Measurements from ENCODE around the gene GNG3.
A peak's percentile ranks its signal among the peaks of the same experiment; 100 is the strongest.
"Not testable (repeated sequence)": the region's sequence is repeated elsewhere in the genome, so short reads cannot be mapped to it uniquely, and the experiment has no call there.

The GNG3 gene

DNA sequence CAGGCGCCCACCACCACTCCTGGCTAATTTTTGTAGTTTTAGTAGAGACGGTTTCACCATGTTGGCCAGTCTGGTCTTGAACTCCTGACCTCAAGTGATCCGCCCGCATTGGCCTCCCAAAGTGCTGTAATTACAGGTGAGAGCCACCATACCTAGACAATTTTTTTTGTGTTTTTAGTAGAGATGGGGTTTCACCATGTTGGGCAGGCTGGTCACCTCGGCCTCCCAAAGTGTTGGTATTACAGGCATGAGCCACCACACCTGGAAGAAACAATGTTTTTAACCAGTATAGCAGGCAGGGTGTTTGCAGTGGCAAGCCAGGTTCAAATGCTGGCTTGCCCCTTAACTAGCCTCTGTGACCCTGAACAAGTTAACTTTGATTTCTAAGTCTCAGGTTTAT is 42.5 kb downstream of the GNG3 start:
- not testable (repeated sequence) for DNase-seq; H3K27ac Mint-ChIP-seq; H3K4me3 Mint-ChIP-seq; H3K9me3 Mint-ChIP-seq; H3K27me3 Mint-ChIP-seq; ATAC-seq (replicated peaks)
- Mint-ChIP-seq H3K36me3 (peaks cover 10 to 20% of the 10 kb centered on the region in 2 donors), H3K4me1 (peaks cover 15 to 24% of the 10 kb centered on the region in 2 donors)

GRCh38 chr11:62752177-62752785 is 44.8 kb downstream of the GNG3 start:
- H3K4me1 Mint-ChIP-seq: peaks cover 15 to 32% of the 10 kb centered on the region in 2 donors
- H3K4me3 Mint-ChIP-seq: peak overlapping the region; percentile 25 to 98
- DNase-seq (no peak), ATAC-seq (replicated peaks) (no peak)
- H3K27ac Mint-ChIP-seq: no peak overlapping the region
- peaks cover 10 to 20% of the 10 kb centered on the region in 2 donors for H3K36me3 Mint-ChIP-seq
- no peaks in the 10 kb centered on the region for H3K9me3 Mint-ChIP-seq
- H3K27me3 Mint-ChIP-seq: no peaks in the 10 kb centered on the region

- Mint-ChIP-seq H3K27me3 (no peaks in the 10 kb centered on the region), H3K9me3 (no peaks in the 10 kb centered on the region), H3K27ac (peak overlapping the region; percentile 99), H3K4me1 (peaks cover 15 to 32% of the 10 kb centered on the region in 2 donors), H3K36me3 (peaks cover 10 to 20% of the 10 kb centered on the region in 2 donors), H3K4me3 (peak overlapping the region; percentile 98)
- no peak for DNase-seq
- ATAC-seq (replicated peaks): no peak
Observed at GRCh38 chr11:62752994-62753735, 45.7 kb downstream of the GNG3 start.

GRCh38 chr11:62753736-62754603 is 46.5 kb downstream of the GNG3 start, which contains the start of gene ZBTB3:
Gene ZBTB3, minus strand, starts transcription at chr11:62754160. Its CDS starts 496 bp downstream, at chr11:62753664.
- no peaks in the 10 kb centered on the region for H3K27me3 Mint-ChIP-seq
- DNase-seq (peak; percentile 98), ATAC-seq (replicated peaks) (peak; percentile 96 to 98)
- no peaks in the 10 kb centered on the region for H3K9me3 Mint-ChIP-seq
- peaks cover 12 to 27% of the 10 kb centered on the region in 2 donors for H3K4me1 Mint-ChIP-seq
- H3K27ac Mint-ChIP-seq: peak within 1 kb of the TSS; percentile 99
- H3K36me3 Mint-ChIP-seq: peaks cover 7 to 16% of the 10 kb centered on the region in 2 donors
- peak within 1 kb of the TSS; percentile 98 for H3K4me3 Mint-ChIP-seq

DNA sequence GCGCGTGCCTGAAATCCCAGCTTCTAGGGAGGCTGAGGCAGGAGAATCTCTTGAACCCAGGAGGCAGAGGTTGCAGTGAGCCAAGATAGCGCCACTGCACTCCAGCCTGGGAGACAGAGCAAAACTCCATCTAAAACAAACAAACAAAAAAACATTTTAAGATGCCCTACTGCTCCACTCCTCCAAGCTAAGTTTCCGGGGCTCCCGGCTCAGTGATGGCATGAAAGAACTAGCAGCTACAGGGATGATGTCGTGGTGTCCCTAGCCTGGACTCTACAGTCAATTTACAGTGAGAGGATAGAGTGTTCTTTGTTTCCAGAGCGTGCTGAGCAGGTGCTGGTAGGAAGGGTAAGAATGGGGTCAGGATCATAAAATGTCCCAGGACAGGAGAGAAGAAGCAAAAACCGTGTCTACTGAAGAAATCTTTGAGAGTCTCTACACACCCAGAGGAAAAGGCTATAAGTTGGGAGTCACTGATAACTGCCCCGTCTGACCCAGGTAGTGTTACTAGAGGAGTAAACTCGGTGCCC is 47.7 kb downstream of the GNG3 start:
- H3K4me1 Mint-ChIP-seq: peaks cover 10 to 19% of the 10 kb centered on the region in 2 donors
- H3K27me3 Mint-ChIP-seq: no peaks in the 10 kb centered on the region
- peak overlapping the region; percentile 51 to 98 for H3K4me3 Mint-ChIP-seq
- no peaks in the 10 kb centered on the region for H3K9me3 Mint-ChIP-seq
- peaks cover 4 to 14% of the 10 kb centered on the region in 2 donors for H3K36me3 Mint-ChIP-seq
- ATAC-seq (replicated peaks): no peak
- no peak for DNase-seq
- H3K27ac Mint-ChIP-seq: no peak overlapping the region

DNA sequence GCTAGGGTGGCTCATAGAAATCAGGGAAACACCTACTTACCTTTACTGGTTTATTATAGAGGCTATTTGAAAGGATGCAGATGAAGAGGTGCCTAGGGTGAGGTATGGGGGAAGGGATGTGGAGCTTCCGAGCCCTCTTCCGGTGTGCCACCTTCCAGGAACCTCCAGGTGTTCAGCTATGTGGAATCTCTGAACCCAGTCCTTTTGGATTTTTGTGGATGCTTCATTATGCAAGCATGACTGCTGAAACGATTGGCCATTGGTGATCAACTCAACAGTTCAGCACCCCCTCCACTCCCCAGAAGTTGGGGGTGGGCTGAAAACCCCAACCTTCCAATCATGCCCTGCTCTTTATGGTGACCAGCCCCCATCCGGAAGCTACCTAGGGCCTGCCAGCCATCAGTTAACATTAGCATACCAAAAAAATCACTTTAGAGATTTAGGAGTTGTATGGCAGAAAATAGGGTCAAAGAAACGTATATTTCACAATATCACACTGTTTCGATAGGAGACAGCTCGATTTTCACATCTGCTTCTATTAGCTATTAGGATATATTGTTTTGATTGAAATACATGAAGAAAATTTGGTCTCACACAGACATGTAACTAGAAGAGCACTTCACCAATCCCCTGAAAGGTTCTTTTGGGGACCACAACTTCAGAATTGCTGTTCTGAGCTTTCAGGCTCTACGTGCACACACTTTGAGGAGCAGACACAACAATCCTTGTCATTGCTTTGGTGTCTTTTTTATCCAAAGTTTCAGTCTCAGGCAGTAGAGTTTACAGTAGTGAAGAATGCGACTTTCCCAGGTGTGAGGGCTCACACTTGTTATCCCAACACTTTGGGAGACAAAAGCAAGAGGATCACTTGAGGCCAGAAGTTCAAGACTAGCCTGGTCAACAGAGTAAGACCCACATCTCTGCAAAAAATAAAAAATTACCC is 50.6 kb downstream of the GNG3 start:
- Mint-ChIP-seq H3K4me1 (peaks cover 13 to 26% of the 10 kb centered on the region in 2 donors), H3K27ac (no peak overlapping the region), H3K9me3 (no peaks in the 10 kb centered on the region), H3K4me3 (no peak overlapping the region), H3K36me3 (peaks cover 3 to 14% of the 10 kb centered on the region in 2 donors), H3K27me3 (no peaks in the 10 kb centered on the region)
- no peak for ATAC-seq (replicated peaks)
- DNase-seq: no peak
